ENCODE results near the gene CDH12.
"Not testable (repeated sequence)": the region's sequence is repeated elsewhere in the genome, so short reads cannot be mapped to it uniquely, and the experiment has no call there.

DNA sequence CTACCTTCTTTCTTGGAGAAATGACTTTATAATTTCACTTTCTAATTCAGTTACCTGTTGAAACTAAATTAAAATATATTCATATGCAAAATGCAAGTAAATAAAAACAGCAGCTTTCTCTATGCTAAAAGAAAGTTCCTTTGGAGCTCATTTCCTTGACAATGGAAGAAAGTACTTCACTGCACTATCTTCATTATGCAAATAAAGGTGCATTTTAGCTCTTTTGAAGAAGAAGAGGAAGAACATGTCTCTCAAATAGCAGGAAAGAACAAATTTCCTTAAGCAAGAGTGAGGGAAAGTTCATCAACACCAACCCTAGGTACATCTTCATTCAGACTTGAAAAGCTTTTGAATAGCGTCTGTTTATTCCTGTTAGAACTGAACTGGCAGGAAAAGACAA is 901.6 kb downstream of the CDH12 start:
- TF ChIP-seq, protein P1, sequence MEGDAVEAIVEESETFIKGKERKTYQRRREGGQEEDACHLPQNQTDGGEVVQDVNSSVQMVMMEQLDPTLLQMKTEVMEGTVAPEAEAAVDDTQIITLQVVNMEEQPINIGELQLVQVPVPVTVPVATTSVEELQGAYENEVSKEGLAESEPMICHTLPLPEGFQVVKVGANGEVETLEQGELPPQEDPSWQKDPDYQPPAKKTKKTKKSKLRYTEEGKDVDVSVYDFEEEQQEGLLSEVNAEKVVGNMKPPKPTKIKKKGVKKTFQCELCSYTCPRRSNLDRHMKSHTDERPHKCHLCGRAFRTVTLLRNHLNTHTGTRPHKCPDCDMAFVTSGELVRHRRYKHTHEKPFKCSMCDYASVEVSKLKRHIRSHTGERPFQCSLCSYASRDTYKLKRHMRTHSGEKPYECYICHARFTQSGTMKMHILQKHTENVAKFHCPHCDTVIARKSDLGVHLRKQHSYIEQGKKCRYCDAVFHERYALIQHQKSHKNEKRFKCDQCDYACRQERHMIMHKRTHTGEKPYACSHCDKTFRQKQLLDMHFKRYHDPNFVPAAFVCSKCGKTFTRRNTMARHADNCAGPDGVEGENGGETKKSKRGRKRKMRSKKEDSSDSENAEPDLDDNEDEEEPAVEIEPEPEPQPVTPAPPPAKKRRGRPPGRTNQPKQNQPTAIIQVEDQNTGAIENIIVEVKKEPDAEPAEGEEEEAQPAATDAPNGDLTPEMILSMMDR (IDR thresholded peaks at IDR 0.05) = not testable (repeated sequence)
- TF ChIP-seq POLR2A, POLR2AphosphoS5 (IDR thresholded peaks at IDR 0.05): not testable (repeated sequence)
